GM18502 (cell line): ENCODE data around the gene PTPRQ.
A peak's percentile ranks its signal among the peaks of the same experiment; 100 is the strongest.

Experiments
- ATAC-seq: cut with Tn5 transposase; IDR thresholded peaks from one replicate; pipeline ENCODE4 v1.9.1; 2021; ENCODE audit warnings: mild to moderate bottlenecking; ENCODE audit not compliant: unreplicated experiment, poor library complexity

PTPRQ gene

GRCh38 chr12:80698847-80699542 lies 255.0 kb downstream of the PTPRQ start:
- ATAC-seq: no peak

DNA sequence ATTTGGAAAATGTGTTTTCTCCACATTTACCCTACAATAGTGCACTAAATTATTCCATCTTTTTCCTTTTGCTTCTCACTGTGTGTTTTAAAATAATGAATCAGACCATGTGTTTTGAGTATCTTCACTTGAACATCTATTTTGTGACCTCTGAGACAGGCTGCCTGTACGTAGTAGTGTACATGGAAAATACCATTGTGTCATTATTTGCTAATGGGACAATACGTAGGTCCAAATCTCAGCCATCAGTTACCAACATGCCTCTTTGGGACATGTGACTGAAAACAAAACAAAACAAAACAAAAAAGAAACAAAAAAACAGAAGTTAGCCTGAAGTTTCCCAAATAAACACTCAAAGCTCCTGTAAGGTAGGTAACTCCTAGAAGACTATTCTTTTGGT lies 256.3 kb downstream of the PTPRQ start:
- no peak for ATAC-seq

- no peak for ATAC-seq
Observed at GRCh38 chr12:80701388-80701787, 257.4 kb downstream of the PTPRQ start.

GRCh38 chr12:80702889-80703805 lies 259.1 kb downstream of the PTPRQ start:
- ATAC-seq: peak; percentile 94

- no peak for ATAC-seq
Observed at GRCh38 chr12:80704420-80704819, 260.4 kb downstream of the PTPRQ start.

DNA sequence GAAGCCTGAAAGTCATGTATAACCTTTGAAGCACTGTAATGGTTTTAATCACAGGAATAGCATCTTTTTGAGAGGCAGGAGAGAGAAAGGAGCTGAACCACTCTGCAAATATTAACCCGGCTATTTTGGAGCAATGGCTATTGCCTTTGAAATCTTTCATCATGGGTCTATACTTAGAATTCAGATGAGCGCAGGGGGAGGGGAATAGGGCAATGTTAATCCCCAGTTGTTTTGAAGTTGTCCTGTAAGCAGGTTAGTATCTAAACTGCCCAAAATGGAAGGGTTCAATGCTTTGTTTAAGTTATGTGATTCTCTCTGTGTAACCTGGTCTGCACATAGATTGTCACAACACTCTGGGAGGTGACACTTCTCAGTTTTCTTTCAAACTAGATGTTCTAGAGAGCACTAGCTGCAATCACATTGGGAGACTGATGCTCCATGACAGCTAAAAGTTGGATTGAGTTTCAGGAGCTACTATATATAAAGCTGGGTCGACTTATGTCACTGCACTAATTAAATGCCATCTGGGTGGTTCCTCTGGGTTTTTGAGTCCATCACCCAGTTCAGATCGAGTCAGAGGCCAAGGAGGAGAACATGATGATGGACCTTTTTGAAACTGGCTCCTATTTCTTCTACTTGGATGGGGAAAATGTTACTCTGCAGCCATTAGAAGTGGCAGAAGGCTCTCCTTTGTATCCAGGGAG lies 263.2 kb downstream of the PTPRQ start, which contains the start of gene MYF6:
Gene MYF6, plus strand, starts transcription at position 509 of the 704 bp plus-strand sequence. Its CDS starts 86 bp downstream, at position 595.
- ATAC-seq: no peak

DNA sequence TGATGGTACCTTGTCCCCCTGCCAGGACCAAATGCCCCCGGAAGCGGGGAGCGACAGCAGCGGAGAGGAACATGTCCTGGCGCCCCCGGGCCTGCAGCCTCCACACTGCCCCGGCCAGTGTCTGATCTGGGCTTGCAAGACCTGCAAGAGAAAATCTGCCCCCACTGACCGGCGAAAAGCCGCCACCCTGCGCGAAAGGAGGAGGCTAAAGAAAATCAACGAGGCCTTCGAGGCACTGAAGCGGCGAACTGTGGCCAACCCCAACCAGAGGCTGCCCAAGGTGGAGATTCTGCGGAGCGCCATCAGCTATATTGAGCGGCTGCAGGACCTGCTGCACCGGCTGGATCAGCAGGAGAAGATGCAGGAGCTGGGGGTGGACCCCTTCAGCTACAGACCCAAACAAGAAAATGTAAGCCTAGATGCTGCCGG lies 263.8 kb downstream of the PTPRQ start:
- ATAC-seq: no peak

DNA sequence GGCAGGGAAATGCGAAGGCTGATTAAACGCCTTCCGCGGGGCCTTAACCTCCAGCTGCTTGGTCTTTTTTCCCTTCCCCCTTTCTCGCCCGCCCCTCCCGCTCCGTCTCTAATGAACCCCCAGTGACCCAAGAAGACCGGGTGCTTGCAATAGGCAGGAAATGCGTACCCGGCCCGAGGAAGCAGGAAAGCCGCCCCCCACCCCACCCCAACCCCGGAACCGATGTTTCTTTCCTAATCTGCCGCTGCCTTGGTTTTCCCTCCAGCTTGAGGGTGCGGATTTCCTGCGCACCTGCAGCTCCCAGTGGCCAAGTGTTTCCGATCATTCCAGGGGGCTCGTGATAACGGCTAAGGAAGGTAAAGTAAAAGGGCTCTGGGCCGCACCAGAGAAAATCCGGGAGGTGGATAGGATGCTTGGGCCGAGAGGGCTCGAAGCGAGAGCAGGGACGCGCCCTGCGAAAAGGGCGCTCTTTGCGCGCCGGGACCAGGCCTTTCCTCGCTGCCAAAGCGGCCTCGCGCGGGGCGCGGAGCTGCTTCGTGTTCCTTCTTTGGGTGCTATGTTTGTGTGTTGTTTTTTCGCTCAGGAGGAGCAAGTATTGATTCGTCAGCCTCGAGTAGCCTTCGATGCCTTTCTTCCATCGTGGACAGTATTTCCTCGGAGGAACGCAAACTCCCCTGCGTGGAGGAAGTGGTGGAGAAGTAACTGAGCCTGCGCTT lies 264.4 kb downstream of the PTPRQ start:
- ATAC-seq: no peak

GRCh38 chr12:80708975-80709328 lies 264.9 kb downstream of the PTPRQ start:
- no peak for ATAC-seq

GRCh38 chr12:80709811-80710726 lies 266.0 kb downstream of the PTPRQ start:
- peak; percentile 61 for ATAC-seq

DNA sequence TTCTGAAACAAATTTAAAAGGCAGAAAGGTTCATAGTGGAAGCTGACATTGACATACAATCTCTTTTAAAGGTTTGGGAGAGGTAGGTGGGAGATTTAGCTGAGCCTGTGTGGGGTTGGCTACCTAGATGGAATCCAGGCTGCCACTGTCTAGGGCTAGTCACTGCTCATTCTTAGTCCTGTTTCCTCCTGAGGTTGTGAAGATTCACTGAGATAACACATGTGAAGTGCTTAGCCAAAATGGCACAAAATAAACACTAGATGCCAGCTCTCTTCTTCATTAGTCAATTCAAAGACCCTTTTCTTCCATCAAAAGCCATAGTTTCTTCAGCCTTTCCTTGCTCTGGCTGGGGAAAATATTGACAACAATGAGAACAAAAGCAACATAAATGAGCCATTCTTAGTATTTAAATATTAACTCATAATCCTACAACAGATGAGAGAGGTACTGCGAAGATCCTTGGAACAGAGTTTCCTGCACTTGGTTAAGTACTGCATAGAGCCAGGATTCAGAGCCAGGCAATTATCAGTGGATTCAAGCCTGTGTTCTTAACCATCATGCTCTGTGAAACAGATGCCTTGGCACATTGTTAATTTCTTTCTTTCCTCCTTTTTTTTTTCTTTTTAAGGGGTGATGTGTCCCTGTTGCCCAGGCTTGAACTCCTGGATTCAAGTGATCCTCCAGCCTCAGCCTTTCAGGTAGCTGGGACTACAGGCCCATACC lies 266.9 kb downstream of the PTPRQ start:
- ATAC-seq: peak; percentile 36

DNA sequence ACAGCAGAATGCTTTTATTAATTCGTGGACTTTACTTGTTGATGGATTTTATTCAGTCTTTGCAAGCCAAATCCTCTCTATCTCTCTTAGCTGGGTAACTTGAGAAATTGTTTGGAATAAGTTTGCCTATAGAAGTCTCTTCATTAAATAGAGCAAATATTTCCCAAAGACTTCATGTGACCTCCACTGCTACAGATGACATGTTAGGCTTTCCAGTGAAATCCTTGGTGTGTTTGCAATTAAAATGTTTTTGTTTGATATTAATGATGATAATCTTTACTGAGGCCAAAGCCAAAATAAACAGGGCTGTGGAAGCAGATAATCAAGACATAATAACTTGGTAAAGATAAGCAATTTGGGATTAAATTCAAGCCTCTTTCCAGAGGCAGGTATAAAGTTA lies 267.8 kb downstream of the PTPRQ start:
- ATAC-seq: no peak

GRCh38 chr12:80712866-80713265 lies 268.8 kb downstream of the PTPRQ start:
- ATAC-seq: no peak

DNA sequence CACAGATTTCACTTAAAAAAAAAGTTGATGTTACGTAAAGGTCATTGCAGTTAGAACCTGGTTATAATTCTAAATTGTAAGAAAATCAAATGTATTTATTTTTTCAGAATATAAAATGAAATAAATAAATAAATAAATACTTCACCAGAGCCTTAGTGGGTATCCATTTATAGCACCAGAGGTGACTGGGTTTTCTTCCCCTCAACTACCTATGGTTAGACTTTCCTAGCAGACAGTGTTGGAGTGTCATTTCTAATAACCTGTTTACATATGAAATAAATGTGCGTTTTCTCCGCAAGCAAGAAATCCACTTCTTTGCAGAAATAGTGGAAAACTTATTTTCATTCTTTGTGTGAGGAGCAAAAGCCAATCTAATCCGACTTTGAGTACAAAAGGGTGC lies 269.4 kb downstream of the PTPRQ start:
- ATAC-seq: no peak

- ATAC-seq: no peak
Observed at GRCh38 chr12:80714055-80714454, 270.0 kb downstream of the PTPRQ start.

DNA sequence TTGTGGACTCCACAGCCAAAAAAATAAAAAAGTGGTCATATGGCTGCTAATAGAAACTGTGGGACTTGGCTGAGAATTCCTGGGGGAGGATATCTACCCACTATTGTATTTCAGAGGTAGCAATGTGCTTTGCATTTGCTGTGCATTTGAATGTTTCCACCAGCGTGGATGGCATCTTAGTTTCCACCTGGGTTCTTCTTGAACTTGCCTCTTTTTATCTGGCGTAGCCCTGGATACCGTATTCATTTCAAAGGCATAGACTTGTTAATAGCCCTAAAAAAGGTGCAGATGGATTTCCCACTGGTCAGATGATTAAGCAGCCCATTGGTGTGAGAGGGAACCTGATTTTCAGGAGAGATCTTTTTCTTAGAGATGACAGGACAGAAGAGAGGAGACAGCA lies 270.8 kb downstream of the PTPRQ start:
- ATAC-seq: no peak

DNA sequence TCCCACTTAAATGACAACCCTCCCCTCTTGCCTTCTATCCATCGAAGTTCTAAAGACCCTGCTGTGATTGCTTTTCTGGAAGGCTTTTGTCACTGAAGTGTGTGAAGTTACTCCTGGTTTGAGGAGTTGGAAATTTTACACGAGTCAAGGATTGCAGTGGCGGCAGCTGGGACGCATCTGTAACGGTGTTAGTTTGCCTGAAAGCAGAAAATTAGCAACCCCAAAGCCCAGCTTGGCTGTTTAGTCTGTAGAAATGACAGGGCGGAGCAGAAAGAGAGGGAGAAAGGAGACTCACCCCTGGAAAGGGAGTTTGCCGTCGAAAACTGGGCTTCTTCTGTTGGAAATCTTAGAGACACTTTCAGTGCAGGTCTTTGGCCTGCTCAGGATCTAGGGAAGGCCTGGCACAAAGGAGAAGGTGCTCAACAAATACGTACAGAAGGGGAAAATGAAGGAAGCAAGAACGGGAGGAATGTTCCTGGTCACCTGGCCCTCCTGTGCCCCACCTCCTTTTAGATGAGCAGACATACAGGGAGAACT lies 271.7 kb downstream of the PTPRQ start:
- no peak for ATAC-seq

- no peak for ATAC-seq
Observed at GRCh38 chr12:80716696-80717469, 272.8 kb downstream of the PTPRQ start, which contains the start of gene MYF5. Gene MYF5 (plus strand): TSS chr12:80716912. CDS start chr12:80717064, 152 bp downstream.
